RPMI8226 (cell line): Measurements from ENCODE around the gene ARHGAP26.
A peak's percentile ranks its signal among the peaks of the same experiment; 100 is the strongest.

ENCODE experiments used
- DNase-seq: peaks from one replicate; pipeline ENCODE4 v3.0.0-alpha.2; 2015

Gene ARHGAP26

GRCh38 chr5:143176048-143176447 is 405.9 kb downstream of the ARHGAP26 start:
- no peak for DNase-seq

DNA sequence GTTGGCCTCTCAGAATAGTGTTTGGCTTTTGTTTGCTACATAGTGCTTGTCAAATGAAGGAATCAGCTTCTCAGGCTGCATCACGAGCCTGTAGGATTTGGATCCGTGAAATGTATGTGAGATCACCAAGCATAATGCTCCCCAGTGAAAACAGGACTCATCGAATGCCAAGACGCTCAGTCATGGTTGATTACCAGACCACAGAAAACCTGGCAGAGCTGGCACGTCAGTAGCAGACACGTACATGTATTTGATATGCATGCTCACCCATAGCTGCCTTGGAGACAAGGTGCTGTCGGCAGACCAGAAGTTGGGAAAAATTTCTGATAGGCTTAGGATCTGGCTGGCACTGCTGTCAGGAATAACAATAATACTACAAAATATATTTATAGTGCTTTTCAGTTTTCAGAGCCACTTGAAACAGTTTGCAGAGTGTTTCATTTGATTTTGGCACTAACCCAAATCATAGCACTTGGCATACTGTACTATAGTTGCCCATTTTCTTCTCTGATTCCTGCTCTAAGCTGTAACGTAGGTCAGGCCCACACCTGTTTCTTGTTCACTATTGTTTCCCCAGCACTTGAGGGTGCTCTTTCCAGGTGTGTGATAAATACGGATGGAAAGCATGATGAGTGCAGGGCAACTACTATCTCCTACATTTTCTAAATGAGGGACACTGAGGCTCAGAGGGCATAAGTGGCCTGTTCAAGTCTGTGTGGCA is 407.2 kb downstream of the ARHGAP26 start:
- DNase-seq, result peak; percentile 54

DNA sequence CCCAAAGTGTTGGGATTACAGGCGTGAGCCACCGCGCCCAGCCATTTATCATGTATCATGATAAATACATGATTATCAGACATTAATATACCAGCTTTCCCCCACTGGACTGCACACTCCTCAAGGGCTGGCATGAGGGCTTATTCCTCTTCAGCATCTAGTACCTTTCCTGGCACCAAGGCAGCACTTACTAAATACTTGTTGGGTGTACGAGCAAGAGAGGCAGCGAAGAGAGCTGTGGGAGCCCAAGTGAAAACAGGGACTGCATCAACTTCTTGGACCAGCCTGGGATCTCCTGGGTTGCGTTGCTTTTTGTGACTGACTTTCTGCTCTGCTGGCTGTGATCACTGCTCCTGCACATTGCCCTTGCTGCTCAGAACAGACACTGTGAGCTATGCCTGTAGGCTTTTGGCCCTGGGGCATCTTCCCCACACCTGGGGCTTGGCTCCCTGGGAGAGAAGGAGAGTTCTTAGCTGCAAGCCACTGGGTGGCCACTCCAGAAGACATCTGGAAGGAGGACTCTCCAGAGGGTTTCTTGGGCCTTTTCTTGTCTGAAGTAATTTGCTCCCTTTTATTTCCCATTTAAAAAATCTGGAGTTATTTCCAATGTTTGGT is 409.1 kb downstream of the ARHGAP26 start:
- no peak for DNase-seq

DNA sequence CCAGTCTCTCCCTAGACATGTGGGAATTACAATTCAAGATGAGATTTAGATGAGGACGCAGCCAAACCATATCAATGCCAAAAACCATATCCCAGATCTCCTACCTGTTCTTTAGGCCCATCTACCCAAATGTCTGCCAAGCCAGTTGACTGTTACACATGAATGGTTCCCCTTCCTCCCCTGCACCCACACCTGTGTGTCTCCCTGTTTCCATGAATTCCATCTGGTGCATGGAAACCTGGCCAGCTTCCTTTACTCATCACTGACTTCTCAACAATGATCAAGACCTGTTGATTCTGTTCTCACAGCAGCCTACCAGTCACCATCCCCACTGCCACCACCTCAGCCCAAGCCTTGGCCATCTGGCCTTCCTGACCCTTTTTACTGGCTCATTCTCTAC is 410.6 kb downstream of the ARHGAP26 start:
- DNase-seq, result no peak

GRCh38 chr5:143181173-143181572 is 411.0 kb downstream of the ARHGAP26 start:
- no peak for DNase-seq

DNA sequence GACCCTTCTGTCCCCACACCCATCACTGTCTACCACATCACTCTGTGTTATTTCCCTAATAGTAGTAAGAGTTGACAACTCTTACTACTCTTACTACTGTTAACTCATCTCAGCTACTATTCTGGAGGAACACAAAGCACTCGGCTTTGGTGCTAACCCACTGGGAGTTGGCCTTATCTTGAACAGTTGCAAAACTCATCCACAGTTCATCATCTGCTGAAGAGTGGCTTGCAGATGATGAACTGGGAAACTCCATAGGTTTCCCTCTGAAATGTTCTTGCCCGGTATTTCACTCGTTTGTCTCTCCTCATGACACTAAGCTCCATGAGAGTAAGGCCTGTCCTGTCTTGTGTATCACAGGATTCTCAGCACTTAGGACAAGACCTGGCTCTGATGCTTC is 411.9 kb downstream of the ARHGAP26 start:
- no peak for DNase-seq

DNA sequence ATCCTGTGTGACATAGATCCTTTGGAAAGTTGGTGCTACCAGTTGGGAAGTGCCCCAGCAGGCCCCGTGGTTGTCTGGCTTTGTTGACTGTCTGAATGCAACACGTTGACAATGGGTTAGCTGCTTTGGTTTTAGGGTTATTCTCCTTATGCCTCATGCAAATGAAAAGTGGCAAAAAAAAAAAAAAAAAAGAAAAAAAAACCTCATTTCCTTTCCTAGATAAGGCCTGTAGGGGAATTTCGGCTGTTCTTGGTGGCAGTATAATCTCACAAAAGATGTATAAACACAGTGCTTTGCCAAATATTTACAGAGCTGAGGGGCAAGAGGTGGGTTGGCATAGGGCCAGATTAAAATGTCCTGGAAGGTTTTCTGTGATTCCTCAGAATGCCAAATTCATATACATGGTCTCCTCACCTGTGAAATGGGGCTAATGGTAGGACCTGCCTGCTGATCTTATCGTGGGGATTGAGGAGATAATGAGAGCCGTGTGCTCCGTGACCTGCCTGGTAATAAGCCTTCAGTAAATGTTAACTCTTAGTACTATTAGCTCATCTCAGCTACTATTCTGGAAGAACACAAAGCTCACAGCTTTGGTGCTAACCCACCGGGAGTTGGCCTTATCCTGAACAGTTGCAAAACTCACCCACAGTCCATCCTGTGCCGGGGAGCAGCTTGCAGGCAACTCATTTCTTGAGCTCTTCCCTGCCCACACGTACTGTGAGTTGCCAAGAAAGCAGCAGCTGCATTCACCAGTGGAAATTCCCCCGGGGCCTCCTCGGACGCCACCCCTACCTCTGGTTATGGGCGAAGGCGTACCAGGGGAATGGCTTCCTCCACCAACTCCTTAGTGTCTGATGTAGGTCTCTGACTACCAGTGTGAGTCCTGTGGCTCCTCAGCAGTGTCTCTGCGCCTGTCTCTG is 413.0 kb downstream of the ARHGAP26 start:
- peak; percentile 46 for DNase-seq

GRCh38 chr5:143183989-143184388 is 413.8 kb downstream of the ARHGAP26 start:
- no peak for DNase-seq

DNA sequence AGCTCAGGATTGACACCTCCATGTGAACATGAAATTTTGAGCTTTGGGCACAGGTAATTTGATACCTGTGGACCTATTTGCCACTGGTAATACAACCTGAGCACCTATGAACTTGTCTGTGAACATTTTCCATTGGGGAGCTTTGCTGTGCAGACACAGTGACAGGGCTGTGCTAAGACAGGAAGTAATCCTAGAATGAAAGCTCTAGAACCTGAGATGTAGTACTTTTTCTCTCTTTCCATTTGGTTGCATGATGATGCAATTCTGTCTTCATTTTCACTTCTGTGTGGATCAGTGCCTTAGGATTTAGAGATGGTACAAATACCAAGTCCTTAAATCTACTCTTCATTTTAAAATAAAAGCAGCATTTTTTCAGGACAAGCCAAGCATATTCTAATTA is 416.4 kb downstream of the ARHGAP26 start:
- no peak for DNase-seq

- DNase-seq, result no peak
These were observed 417.3 kb downstream of the ARHGAP26 start for GRCh38 chr5:143187495-143187894.

- no peak for DNase-seq
These were observed 417.9 kb downstream of the ARHGAP26 start for GRCh38 chr5:143188083-143188482.

DNA sequence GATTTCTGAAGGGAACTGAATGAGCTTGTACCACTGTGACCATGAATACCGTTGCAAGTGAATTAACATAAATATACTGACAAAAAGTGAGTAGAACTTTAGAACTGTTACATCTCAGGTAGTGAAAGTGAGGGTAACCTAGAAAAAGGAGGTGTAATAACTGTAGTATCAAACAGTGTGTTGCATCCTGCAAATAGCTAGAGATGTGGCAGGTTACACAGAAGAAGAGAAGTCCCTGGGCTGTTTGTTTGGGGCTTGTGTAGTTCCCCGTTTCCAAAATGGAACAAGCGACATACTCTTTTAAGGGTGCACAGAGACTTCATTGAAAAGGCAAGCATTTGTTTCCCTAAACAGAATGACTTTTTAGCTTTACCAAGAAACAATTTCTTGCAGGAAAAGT is 418.5 kb downstream of the ARHGAP26 start:
- DNase-seq, result no peak

DNA sequence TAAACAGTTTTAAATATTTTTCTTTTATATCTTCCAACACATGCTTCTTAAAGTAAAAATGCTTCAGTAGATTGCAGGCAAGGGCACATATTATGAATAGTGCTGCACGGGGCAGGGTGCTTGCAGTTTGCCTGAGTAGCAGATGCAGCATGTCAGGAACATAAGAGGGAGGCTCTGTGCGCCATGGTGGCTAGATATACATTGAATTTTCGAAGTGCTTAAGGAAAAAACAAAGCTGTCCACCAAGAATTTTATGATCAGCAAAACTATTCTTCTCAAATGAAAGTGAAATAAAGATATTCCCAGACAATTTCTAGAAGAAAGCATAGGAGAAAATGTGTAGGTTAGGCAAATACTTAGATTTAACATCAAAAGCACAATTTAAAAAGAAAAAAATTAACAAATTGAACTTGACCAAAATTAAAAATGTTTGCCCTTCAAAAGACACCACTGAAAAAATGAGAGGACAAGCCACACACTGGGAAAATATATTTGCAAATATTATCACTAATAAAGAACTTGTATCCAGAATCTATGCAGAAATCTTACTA is 420.2 kb downstream of the ARHGAP26 start:
- DNase-seq, result no peak

DNA sequence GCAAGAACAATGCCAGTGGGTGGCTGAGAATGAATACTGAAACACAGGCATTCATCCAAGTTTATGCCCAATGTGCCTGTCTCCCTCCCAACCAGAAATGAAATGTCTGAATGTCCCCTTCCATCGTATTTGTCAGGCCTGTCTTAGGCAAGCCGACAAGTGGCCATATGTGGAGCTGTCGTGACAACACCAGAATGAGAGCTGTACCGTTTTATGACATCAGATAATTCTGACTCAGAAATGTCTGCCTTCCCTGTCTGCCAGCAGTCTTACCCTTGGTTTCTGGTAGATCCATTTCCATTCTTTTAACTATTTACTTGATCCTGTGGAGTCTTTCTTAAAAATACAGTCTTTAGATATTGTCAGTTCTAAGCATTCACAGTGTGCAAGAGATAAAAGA is 421.5 kb downstream of the ARHGAP26 start:
- no peak for DNase-seq

- DNase-seq, result no peak
These were observed 422.2 kb downstream of the ARHGAP26 start for GRCh38 chr5:143192191-143192900.

DNA sequence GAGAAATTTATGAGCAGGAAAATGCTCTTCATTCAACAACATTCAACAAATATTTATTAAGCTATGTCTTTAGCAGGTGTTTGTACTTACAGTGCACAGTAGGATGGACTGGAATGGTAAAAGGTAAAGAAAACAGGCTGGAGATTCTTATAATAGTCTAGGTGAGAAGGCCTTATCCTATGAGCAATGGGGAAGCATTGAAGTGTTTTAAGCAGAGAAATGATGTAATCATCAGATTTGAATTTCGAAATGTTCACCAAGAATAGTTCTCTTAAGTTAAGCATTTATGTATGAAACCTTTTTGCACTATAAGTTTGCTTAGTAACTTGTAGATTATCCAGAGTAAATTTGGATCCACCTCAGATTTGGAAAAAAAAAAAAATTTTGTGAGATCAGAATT is 424.0 kb downstream of the ARHGAP26 start:
- DNase-seq, result no peak

DNA sequence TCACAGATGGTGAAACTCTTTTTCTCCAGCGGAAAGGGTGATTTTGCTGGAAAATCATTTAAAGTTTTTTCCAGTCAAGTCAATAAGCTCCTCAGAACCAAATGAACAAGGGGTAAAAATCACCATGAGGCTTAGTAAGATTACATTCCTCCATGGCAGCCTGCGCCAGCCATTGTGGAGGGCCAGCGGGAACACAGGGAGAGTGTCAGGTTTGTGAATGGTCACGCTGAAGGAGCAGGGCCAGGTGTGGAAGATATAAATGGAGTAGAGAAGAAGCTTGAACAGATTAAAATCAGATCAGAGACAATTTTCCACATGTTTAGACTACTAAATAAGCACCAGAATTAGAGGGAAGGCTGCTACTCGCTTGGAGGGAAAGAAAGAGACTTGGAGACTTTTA is 424.5 kb downstream of the ARHGAP26 start:
- DNase-seq, result no peak

- no peak for DNase-seq
These were observed 425.3 kb downstream of the ARHGAP26 start for GRCh38 chr5:143195491-143195890.

DNA sequence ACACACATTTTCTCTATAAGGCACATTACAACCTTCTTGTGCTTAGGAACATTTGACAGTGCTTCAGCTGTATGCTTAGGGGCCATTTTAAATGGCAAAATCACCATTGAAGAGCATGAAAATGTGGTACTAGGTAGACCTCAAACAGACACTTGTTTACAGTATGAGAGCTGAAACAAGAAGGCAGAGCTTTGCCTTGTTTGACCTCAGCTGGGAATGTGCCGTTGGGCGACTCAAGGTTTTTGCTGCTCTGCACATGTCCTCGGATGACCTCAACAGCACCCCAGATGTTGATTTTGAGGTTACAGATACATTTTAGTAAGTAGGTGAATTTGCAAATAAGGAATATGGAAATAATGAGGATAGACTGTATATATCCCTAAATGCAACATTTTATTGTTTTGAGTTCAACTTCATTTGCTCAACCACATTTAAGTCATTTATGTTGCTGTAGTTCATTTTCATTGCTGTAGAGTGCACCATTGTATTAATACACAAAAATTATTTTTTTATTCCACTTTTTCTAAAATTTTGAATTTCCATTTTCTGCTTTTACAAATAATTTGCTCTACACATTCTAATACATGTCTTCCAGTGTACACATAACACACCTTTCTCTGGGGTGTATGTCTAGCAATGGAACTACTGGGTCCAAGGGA is 426.6 kb downstream of the ARHGAP26 start:
- DNase-seq, result peak; percentile 78

- DNase-seq, result no peak
These were observed 427.1 kb downstream of the ARHGAP26 start for GRCh38 chr5:143197260-143197656.

GRCh38 chr5:143198332-143198731 is 428.2 kb downstream of the ARHGAP26 start:
- no peak for DNase-seq

GRCh38 chr5:143199161-143199560 is 429.0 kb downstream of the ARHGAP26 start:
- DNase-seq, result no peak
